Right lobe of liver (tissue), 4 donors: ENCODE data around the gene HLF.

Source experiments
- POLR2A ChIP-seq: fragments of 450-650 bp; IDR thresholded peaks from one replicate; pipeline ENCODE4 v1.6.1; 2017; ENCODE audit warnings: antibody characterized with exemption, mild to moderate bottlenecking
- TF ChIP-seq, protein P1 (sequence below), 4 donors: fragments of 200-600 bp in 3 of 4; fragments of 450-650 bp in 1 of 4; IDR thresholded peaks; one replicate each; pipeline versions ENCODE4 v1.5.1 to v1.8.0; 2016 to 2022; ENCODE audit warnings: antibody characterized with exemption in 4 of 4, mild to moderate bottlenecking in 2 of 4
- donor health status: DM: no; HTN: no; CAD: no.
- donor health status: DM: no; HTN: no; CAD: no.
- donor health status: DM: no; HTN: yes; CAD: no.

DNA sequence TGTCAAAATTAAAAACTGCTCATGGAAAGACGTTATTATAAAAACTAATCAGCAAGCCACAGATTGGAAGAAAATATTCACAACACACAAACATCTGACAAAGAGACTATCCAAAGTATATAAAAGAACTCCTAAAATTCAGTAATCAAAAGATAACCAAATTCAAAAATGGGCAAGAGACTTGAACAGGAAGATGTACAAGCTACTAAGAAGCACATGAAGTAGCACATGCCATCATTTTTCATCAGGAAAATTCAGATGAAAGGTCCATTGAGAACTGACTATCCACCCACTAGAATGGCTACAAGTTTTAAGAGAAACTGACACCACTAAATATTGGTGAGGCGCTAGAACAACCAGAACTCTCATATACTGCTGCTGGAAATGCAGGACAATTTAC lies 3.4 kb upstream of the HLF start:
- TF ChIP-seq, protein P1, sequence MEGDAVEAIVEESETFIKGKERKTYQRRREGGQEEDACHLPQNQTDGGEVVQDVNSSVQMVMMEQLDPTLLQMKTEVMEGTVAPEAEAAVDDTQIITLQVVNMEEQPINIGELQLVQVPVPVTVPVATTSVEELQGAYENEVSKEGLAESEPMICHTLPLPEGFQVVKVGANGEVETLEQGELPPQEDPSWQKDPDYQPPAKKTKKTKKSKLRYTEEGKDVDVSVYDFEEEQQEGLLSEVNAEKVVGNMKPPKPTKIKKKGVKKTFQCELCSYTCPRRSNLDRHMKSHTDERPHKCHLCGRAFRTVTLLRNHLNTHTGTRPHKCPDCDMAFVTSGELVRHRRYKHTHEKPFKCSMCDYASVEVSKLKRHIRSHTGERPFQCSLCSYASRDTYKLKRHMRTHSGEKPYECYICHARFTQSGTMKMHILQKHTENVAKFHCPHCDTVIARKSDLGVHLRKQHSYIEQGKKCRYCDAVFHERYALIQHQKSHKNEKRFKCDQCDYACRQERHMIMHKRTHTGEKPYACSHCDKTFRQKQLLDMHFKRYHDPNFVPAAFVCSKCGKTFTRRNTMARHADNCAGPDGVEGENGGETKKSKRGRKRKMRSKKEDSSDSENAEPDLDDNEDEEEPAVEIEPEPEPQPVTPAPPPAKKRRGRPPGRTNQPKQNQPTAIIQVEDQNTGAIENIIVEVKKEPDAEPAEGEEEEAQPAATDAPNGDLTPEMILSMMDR (IDR thresholded peaks at IDR 0.05), result no peak
- TF ChIP-seq POLR2A, result no peak
